Activated B cell treated with CpG ODN at 0.5 μM for 24 hours (primary cell): ENCODE data around the gene NELFA. TPM values are rescaled to one million over a fixed set of nuclear protein-coding genes. Genes with fewer than 3 reads are reported as not detected.

Experiments used
- ATAC-seq: fragments of 200-7000 bp; cut with Tn5 transposase; one replicate; pipeline ENCODE4 v1.10.0; 2021; ENCODE audit warnings: low read depth, mild to moderate bottlenecking, moderate library complexity
- CTCF ChIA-PET: fragments of 350-600 bp; sonication (Branson Sonifier 250); formaldehyde crosslinking; loops from one replicate; lab custom pipeline; 2021; ENCODE audit warnings: antibody characterized with exemption; lab: Charles Lee
- POLR2A ChIA-PET: fragments of 350-600 bp; sonication (Branson Sonifier 250); formaldehyde crosslinking; loops from one replicate; lab custom pipeline; 2021; ENCODE audit warnings: antibody characterized with exemption; lab: Charles Lee
- DNase-seq: peaks from one replicate; pipeline ENCODE4 v3.0.0; 2022
- H3K27ac Mint-ChIP-seq: one replicate; pipeline ENCODE4 v1.8.0; 2020; ENCODE audit warnings: mixed read lengths
- H3K27me3 Mint-ChIP-seq: one replicate; pipeline ENCODE4 v1.8.0; 2021; ENCODE audit warnings: mixed read lengths
- H3K36me3 Mint-ChIP-seq: one replicate; pipeline ENCODE4 v1.8.0; 2021; ENCODE audit warnings: low read depth, mixed read lengths
- H3K4me1 Mint-ChIP-seq: one replicate; pipeline ENCODE4 v1.8.0; 2021; ENCODE audit warnings: mixed read lengths
- H3K4me3 Mint-ChIP-seq: one replicate; pipeline ENCODE4 v1.8.0; 2020; ENCODE audit warnings: mild to moderate bottlenecking, mixed read lengths
- H3K9me3 Mint-ChIP-seq: one replicate; pipeline ENCODE4 v1.8.0; 2020; ENCODE audit warnings: mixed read lengths
- CTCF ChIP-seq: fragments of 200-600 bp; IDR thresholded peaks from one replicate; pipeline ENCODE4 v1.8.0; 2022; ENCODE audit warnings: antibody characterized with exemption, mild to moderate bottlenecking
- intact Hi-C: fragments of 100-400 bp; cut with micrococcal nuclease; formaldehyde crosslinking; loops from one replicate; pipeline ENCODE4 v1.15.1; 2024
- total RNA-seq: library from RNA; stranded (reverse); gene quantifications from 2 replicates; pipeline ENCODE4 v1.2.3, GENCODE V29; 2022

Gene NELFA
- total RNA-seq, 1 donor from 2014 or later = 49.9 TPM

GRCh38 chr4:1969928-1970723 is 38.6 kb downstream of the NELFA start:
- Mint-ChIP-seq H3K4me1 (no peaks in the 10 kb centered on the region), H3K27ac (no peak overlapping the region), H3K4me3 (no peak overlapping the region), H3K36me3 (peaks cover 51% of the 10 kb centered on the region), H3K9me3 (no peaks in the 10 kb centered on the region), H3K27me3 (no peaks in the 10 kb centered on the region)
- intact Hi-C loops = no loop called here
- no peak for TF ChIP-seq CTCF
- ChIA-PET POLR2A (no interaction called here), CTCF (no interaction called here)
- ATAC-seq = no peak
- no peak for DNase-seq

GRCh38 chr4:1968686-1969295 is 40.0 kb downstream of the NELFA start:
- H3K36me3 Mint-ChIP-seq = peaks cover 45% of the 10 kb centered on the region
- intact Hi-C loops = no loop called here

GRCh38 chr4:1967512-1968149 is 41.1 kb downstream of the NELFA start:
- Mint-ChIP-seq H3K9me3 (no peaks in the 10 kb centered on the region), H3K4me1 (no peaks in the 10 kb centered on the region), H3K27ac (no peak overlapping the region), H3K36me3 (peaks cover 48% of the 10 kb centered on the region), H3K27me3 (no peaks in the 10 kb centered on the region), H3K4me3 (no peak overlapping the region)
- ATAC-seq (no peak), DNase-seq (no peak)
- ChIA-PET CTCF (no interaction called here), POLR2A (no interaction called here)
- no peak for TF ChIP-seq CTCF
- intact Hi-C loops = no loop called here

More at GRCh38 chr4:1968686-1969295, 40.0 kb downstream of the NELFA start:
- H3K27ac Mint-ChIP-seq = no peak overlapping the region
- no peak overlapping the region for H3K4me3 Mint-ChIP-seq
- CTCF ChIA-PET = no interaction called here
- no peaks in the 10 kb centered on the region for H3K27me3 Mint-ChIP-seq
- POLR2A ChIA-PET = no interaction called here
- H3K9me3 Mint-ChIP-seq = no peaks in the 10 kb centered on the region
- no peak for ATAC-seq
- H3K4me1 Mint-ChIP-seq = no peaks in the 10 kb centered on the region
- no peak for DNase-seq
- TF ChIP-seq CTCF = no peak

- Mint-ChIP-seq H3K27ac (no peak overlapping the region), H3K4me3 (no peak overlapping the region), H3K9me3 (no peaks in the 10 kb centered on the region), H3K4me1 (no peaks in the 10 kb centered on the region), H3K36me3 (peaks cover 64% of the 10 kb centered on the region), H3K27me3 (no peaks in the 10 kb centered on the region)
- TF ChIP-seq CTCF = no peak
- no peak for DNase-seq
- ChIA-PET POLR2A (no interaction called here), CTCF (no interaction called here)
- no peak for ATAC-seq
- intact Hi-C loops = no loop called here
These were observed 43.8 kb downstream of the NELFA start for GRCh38 chr4:1964971-1965370.

- CTCF ChIA-PET = interaction anchor here (1.2 kb wide), 1 partner anchor 65 kb away, joined by 3 read pairs; no protein-coding TSS in a partner anchor
- Mint-ChIP-seq H3K27me3 (no peaks in the 10 kb centered on the region), H3K27ac (no peak overlapping the region), H3K36me3 (peaks cover 65% of the 10 kb centered on the region), H3K4me1 (no peaks in the 10 kb centered on the region), H3K9me3 (no peaks in the 10 kb centered on the region), H3K4me3 (no peak overlapping the region)
- DNase-seq = no peak
- intact Hi-C loops = no loop called here
- ATAC-seq = no peak
- POLR2A ChIA-PET = no interaction called here
- TF ChIP-seq CTCF = no peak
These were observed 44.3 kb downstream of the NELFA start for GRCh38 chr4:1964443-1964842.
